NCI-H748 (cell line): ENCODE results near the gene PSG3.
"Not testable (repeated sequence)": the region's sequence is repeated elsewhere in the genome, so short reads cannot be mapped to it uniquely, and the experiment has no call there.

ENCODE experiments used
- DNase-seq: peaks from one replicate; lab custom pipeline; 2025; ENCODE audit not compliant: unreplicated experiment; lab: John Stamatoyannopoulos, UW

Gene PSG3

GRCh38 chr19:42695811-42696503, 44.3 kb downstream of the PSG3 start:
- DNase-seq = no peak

- DNase-seq = peak; percentile 80
Observed at GRCh38 chr19:42693760-42694350, 46.4 kb downstream of the PSG3 start.

GRCh38 chr19:42683917-42684513, 56.3 kb downstream of the PSG3 start:
- DNase-seq = peak; percentile 23

- not testable (repeated sequence) for DNase-seq
Observed at GRCh38 chr19:42676326-42676725, 64.0 kb downstream of the PSG3 start.

GRCh38 chr19:42674549-42674948, 65.7 kb downstream of the PSG3 start:
- not testable (repeated sequence) for DNase-seq
